ENCODE results near the gene LYSMD2.

- TF ChIP-seq CTCF (IDR thresholded peaks at IDR 0.05) (no peak), POLR2A (IDR thresholded peaks at IDR 0.05) (no peak)
Observed at GRCh38 chr15:51750792-51751696, 13.6 kb upstream of the LYSMD2 start, which contains the start of gene TMOD2.

Data from heart left ventricle (tissue), 13 donors.